Measurements from ENCODE around the gene PPM1M. TPM values are rescaled to one million over a fixed set of nuclear protein-coding genes. Genes with fewer than 3 reads are reported as not detected.

The PPM1M gene
- total RNA-seq, 1 donor from 2014 or later, result 44.6 TPM

GRCh38 chr3:52233108-52233591 lies 12.4 kb upstream of the PPM1M start:
- Mint-ChIP-seq H3K27me3 (no peaks in the 10 kb centered on the region), H3K4me3 (no peak overlapping the region), H3K36me3 (ENCODE audit: low read depth) (peaks cover 58% of the 10 kb centered on the region), H3K9me3 (no peaks in the 10 kb centered on the region), H3K4me1 (peaks cover 50% of the 10 kb centered on the region), H3K27ac (no peak overlapping the region)
- DNase-seq (no peak), ATAC-seq (ENCODE audit: low read depth) (no peak)
- TF ChIP-seq, protein P1, sequence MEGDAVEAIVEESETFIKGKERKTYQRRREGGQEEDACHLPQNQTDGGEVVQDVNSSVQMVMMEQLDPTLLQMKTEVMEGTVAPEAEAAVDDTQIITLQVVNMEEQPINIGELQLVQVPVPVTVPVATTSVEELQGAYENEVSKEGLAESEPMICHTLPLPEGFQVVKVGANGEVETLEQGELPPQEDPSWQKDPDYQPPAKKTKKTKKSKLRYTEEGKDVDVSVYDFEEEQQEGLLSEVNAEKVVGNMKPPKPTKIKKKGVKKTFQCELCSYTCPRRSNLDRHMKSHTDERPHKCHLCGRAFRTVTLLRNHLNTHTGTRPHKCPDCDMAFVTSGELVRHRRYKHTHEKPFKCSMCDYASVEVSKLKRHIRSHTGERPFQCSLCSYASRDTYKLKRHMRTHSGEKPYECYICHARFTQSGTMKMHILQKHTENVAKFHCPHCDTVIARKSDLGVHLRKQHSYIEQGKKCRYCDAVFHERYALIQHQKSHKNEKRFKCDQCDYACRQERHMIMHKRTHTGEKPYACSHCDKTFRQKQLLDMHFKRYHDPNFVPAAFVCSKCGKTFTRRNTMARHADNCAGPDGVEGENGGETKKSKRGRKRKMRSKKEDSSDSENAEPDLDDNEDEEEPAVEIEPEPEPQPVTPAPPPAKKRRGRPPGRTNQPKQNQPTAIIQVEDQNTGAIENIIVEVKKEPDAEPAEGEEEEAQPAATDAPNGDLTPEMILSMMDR (IDR thresholded peaks at IDR 0.05), result no peak
- intact Hi-C loops (cut with micrococcal nuclease), result no loop called here
- POLR2A ChIA-PET, result interaction anchor here (2.2 to 3.0 kb wide), 4 partner anchors 7 to 55 kb away, joined by 12 to 31 read pairs (median 21); partner anchors contain the start of genes GLYCTK, TLR9 and WDR82
- CTCF ChIA-PET, result interaction anchor here (1.4 to 3.8 kb wide), 8 partner anchors 11 to 107 kb away, joined by 3 to 53 read pairs (median 11); partner anchors contain the start of genes GLYCTK, PPM1M and WDR82

DNA sequence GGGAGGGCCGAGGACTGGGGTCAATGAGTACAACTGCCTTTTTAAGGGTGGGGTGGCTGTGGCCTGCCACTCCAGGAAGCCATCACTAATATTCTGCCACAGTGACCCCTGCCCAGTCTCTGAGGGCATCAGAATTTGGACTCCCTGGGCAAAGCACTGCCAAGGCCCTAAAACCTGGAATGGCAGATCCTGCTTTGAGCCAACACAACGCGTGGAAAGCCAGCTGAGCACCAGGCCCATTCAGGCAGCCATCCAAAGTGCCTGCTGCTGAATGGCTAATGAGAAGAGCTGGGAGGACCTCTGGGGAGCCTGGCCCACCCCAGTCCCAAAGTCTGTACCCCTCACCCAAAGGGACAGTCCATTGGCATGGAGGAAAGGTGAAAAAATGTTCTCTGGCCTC lies 11.6 kb upstream of the PPM1M start:
- H3K9me3 Mint-ChIP-seq, result no peaks in the 10 kb centered on the region
- no peak overlapping the region for H3K27ac Mint-ChIP-seq
- no peak overlapping the region for H3K4me3 Mint-ChIP-seq
- H3K36me3 Mint-ChIP-seq (ENCODE audit: low read depth), result peaks cover 59% of the 10 kb centered on the region
- CTCF ChIA-PET, result interaction anchor here (0.8 to 1.1 kb wide), 2 partner anchors 43 to 44 kb away, joined by 3 read pairs; partner anchors contain the start of gene WDR82
- DNase-seq (no peak), ATAC-seq (ENCODE audit: low read depth) (no peak)
- TF ChIP-seq, protein P1 (IDR thresholded peaks at IDR 0.05), result no peak
- H3K4me1 Mint-ChIP-seq, result peaks cover 54% of the 10 kb centered on the region
- POLR2A ChIA-PET, result interaction anchor here (1.6 to 7.9 kb wide), 5 partner anchors 8 to 44 kb away, joined by 4 to 111 read pairs (median 9); partner anchors contain the start of genes TLR9 and WDR82
- H3K27me3 Mint-ChIP-seq, result no peaks in the 10 kb centered on the region
- intact Hi-C loops (cut with micrococcal nuclease), result no loop called here

DNA sequence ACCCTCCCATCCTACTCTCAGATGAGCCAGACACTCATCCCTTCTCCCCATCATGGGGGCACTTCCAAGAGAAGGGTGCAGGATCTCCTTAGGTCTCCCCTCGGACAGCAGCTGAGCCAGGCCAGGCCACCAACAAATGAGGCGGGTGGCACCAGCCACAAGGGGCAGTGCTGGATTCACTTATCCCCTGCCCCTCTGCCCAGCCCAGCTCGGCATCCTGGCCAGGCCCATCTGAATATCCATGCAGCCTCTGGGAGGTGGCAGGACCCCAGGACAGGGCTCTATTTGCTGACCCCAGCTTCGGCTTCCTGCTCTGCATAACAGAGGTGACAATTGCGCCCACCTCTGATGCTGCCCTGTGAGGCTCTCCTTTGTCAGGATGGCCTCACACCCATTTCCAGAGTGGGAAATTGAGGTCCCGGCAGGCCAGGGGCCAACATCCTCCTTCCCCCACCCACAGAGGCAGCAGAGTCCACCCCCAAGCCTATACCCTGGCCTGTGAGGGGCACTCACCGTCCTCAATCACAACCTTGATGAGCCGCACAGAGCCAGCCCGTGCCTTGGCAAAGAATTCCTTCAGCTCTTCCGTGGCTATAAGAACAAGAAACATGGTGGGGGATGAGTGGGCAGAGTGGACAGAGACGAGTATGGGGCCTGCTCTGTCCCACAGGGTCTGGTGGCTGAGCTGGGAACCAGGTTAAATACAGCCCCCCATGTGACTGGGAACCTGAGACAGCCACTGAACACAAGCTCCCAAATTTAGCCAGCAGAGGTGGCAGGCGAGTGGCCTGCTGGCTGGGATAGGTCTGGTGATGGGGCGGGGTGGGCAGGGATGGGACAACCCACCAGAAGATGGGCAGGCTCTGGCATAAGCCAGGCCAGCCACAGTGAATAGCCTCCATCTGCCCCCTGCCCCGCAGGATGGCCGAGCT lies 10.8 kb upstream of the PPM1M start:
- Mint-ChIP-seq H3K27ac (no peak overlapping the region), H3K4me1 (peaks cover 61% of the 10 kb centered on the region), H3K36me3 (ENCODE audit: low read depth) (peaks cover 57% of the 10 kb centered on the region), H3K27me3 (no peaks in the 10 kb centered on the region), H3K4me3 (no peak overlapping the region), H3K9me3 (no peaks in the 10 kb centered on the region)
- ATAC-seq (ENCODE audit: low read depth), result no peak
- POLR2A ChIA-PET, result interaction anchor here (0.9 to 7.9 kb wide), 6 partner anchors 9 to 43 kb away, joined by 4 to 111 read pairs (median 7); partner anchors contain the start of genes TLR9 and WDR82
- TF ChIP-seq, protein P1 (IDR thresholded peaks at IDR 0.05), result no peak
- intact Hi-C loops (cut with micrococcal nuclease), result no loop called here
- no peak for DNase-seq
- CTCF ChIA-PET, result interaction anchor here (0.8 to 1.2 kb wide), 3 partner anchors 14 to 44 kb away, joined by 3 to 4 read pairs (median 3); partner anchors contain the start of gene WDR82

- ChIA-PET POLR2A (interaction anchor here (1.7 to 12.1 kb wide), 3 partner anchors 11 to 51 kb away, joined by 7 to 147 read pairs (median 111); partner anchors contain the start of genes GLYCTK, TLR9 and WDR82), CTCF (interaction anchor here (1.0 to 2.0 kb wide), 4 partner anchors 11 to 103 kb away, joined by 3 to 8 read pairs (median 4); partner anchors contain the start of gene TLR9)
- no peak for DNase-seq
- Mint-ChIP-seq H3K4me3 (no peak overlapping the region), H3K27ac (no peak overlapping the region), H3K27me3 (no peaks in the 10 kb centered on the region), H3K9me3 (no peaks in the 10 kb centered on the region), H3K36me3 (ENCODE audit: low read depth) (peaks cover 40% of the 10 kb centered on the region), H3K4me1 (peaks cover 68% of the 10 kb centered on the region)
- ATAC-seq (ENCODE audit: low read depth), result no peak
- intact Hi-C loops (cut with micrococcal nuclease), result no loop called here
- TF ChIP-seq, protein P1 (IDR thresholded peaks at IDR 0.05), result no peak
Observed at GRCh38 chr3:52236424-52236886, 9.1 kb upstream of the PPM1M start.

Measured in activated B cell treated with CpG ODN at 0.5 μM for 24 hours (primary cell).